Kidney capillary endothelial cell (primary cell): ENCODE data around the gene DHRSX.
"Not testable (repeated sequence)": the region's sequence is repeated elsewhere in the genome, so short reads cannot be mapped to it uniquely, and the experiment has no call there.

Source experiments
- DNase-seq: peaks from one replicate; pipeline ENCODE4 v3.0.0-alpha.2; 2018; ENCODE audit warnings: low spot score

DHRSX gene

GRCh38 chrX:2456091-2456490 is 44.7 kb downstream of the DHRSX start:
- not testable (repeated sequence) for DNase-seq

DNA sequence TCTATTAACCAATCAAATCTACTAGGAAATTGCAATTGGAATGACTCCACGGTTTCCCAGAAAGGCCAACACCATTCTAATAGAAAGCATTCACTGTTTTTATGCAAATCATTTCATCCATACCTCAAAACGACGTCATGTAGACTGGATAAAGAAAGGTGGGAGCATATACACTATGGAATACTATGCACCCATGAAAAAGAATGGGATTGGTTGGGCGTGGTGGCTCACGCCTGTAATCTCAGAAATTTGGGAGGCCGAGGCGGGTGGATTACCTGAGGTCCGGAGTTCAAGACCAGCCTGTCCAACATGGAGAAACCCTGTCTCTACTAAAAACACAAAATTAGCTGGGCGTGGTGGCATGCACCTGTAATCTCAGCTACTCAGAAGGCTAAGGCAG is 46.2 kb downstream of the DHRSX start:
- DNase-seq: not testable (repeated sequence)

- no peak for DNase-seq
These were observed 48.0 kb downstream of the DHRSX start for GRCh38 chrX:2452799-2453198.

GRCh38 chrX:2452317-2452784 is 48.4 kb downstream of the DHRSX start:
- DNase-seq: no peak

GRCh38 chrX:2451501-2452316 is 49.1 kb downstream of the DHRSX start:
- DNase-seq: no peak

DNA sequence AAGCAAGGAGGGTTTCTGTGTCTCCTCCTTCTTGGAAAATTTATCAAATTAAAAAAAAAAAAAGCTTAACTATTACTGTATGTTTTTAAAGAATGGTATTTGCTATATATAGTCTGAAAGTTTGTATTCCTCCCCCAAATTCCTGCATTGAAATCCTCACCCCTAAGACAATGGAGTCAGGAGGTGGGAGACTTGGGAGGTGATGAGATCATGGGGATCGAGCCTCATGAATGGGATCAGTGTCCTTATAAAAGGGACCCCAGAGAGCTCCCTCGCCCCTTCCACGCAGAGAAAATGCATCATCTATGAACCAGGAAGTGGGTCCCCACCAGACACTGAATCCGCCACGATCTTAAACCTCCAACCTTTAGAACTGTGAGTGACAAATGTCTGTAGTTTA is 50.1 kb downstream of the DHRSX start:
- DNase-seq: no peak

DNA sequence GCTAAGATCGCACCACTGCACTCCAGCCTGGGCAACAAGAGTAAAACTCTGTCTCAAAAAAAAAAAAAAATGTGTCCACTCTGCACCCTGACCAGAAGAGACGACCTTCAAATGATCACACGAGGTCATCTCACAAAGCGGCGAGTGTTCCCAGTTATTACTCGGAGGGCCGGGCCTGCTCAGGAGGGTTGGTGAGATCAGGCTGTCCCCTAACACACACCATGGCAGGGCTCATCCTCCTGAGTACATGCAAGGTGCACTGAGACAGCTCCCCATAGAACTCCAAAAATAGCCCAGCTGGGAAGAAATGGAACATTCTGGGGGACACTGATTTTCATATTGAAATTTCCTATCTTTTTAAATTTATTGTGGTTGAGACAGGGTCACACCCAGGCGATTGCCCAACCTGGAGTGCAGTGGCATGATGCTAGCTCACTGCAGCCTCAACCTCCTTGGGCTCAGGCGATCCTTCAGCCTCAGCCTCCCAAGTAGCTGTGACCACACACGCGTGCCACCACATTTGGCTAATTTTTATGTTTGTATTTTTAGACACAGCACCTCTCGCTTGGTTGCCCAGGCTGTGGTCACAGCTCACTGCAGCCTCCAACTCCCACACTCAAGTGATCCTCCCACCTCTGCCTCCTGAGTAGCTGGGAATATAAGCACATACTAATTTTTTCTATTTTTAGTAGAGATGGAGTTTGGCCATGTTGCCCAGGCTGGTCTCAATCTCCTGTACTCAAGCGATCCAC is 51.5 kb downstream of the DHRSX start:
- DNase-seq: no peak

DNA sequence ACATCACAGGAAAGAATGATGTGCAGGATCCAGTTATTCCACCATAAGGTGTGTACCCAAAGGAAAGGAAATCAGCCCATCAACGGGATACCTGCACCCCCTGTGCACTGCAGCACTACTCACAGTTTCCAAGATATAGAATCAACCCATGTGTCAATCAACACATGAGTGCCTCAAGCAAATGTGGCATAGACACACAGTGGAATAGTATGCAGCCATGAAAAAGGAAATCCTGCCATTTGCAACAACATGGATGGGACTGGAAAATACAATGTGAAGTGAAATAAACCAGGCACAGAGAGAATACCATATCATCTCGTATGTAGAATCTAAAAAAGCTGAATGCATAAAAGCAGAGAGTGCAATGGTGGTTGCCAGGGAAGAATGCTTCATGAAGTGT is 53.3 kb downstream of the DHRSX start:
- no peak for DNase-seq

- no peak for DNase-seq
These were observed 54.0 kb downstream of the DHRSX start for GRCh38 chrX:2446815-2447214.

DNA sequence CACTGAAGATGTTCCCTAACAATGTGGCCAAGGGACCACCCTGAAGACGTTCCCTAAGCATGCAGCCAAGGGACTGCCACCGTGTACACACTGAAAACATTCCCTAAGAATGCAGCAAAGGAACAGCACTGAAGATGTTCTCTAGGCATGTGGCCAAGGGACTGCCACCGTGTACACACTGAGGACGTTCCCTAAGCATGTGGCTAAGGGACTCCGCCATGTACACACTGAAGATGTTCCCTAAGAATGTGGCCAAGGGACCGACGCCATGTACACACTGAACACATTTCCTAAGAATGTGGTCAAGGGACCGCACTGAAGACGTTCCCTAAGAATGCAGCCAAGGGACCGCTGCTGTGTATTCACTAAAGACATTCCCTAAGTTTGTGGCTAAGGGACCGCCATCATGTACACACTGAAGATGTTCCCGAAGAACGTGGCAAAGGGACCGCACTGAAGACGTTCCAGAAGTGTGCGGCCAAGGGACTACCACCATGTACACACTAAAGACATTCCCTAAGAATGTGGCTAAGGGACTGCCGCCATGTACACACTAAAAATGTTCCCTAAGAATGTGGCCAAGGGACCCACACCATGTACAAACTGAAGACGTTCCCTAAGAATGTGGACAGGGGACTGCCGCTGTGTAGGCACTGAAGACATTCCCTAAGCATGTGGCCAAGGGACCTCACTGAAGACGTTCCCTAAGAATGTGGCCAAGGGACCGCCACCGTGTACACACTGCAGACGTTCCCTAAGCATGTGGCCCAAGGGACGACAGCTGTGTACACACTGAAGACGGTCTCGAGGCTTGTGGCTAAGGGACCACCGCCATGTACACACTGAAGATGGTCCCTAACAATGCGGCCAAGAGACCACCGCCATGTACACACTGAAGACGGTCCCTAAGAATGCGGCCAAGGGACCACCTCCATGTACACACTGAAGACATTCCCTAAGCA is 54.8 kb downstream of the DHRSX start:
- DNase-seq: no peak

- no peak for DNase-seq
These were observed 58.1 kb downstream of the DHRSX start for GRCh38 chrX:2442694-2443093.

GRCh38 chrX:2441466-2441865 is 59.3 kb downstream of the DHRSX start:
- DNase-seq: no peak

- DNase-seq: no peak
These were observed 61.2 kb downstream of the DHRSX start for GRCh38 chrX:2439613-2440012.

- no peak for DNase-seq
These were observed 65.3 kb downstream of the DHRSX start for GRCh38 chrX:2435465-2435864.

- DNase-seq: no peak
These were observed 66.3 kb downstream of the DHRSX start for GRCh38 chrX:2434270-2435163.

DNA sequence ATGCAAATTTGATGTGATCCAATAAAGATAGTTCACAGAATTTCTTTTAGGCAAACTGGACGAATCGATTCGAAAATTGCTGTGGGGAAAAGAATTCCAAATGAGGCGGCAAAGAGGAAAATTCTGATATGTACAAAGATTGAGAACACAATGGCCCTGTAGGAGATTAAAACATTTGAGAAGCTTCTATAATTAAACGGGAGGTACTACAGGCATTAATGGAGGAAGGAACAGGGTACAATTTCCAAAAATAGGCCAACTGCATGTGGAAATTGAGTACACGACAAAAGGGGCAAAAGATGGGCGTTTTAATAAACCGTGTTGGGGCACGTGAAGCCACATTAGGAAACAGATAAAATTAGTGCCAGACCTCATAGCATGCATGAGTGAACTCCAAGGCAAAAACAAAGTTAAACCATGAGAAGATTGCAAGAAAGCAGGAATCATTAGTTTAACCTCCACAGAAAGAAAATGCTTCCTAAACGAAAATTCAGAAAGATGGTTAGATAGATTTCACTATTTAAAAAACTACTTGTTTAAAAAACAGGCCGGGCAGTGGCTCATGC is 68.4 kb downstream of the DHRSX start:
- no peak for DNase-seq

- no peak for DNase-seq
These were observed 70.4 kb downstream of the DHRSX start for GRCh38 chrX:2430265-2430825.

DNA sequence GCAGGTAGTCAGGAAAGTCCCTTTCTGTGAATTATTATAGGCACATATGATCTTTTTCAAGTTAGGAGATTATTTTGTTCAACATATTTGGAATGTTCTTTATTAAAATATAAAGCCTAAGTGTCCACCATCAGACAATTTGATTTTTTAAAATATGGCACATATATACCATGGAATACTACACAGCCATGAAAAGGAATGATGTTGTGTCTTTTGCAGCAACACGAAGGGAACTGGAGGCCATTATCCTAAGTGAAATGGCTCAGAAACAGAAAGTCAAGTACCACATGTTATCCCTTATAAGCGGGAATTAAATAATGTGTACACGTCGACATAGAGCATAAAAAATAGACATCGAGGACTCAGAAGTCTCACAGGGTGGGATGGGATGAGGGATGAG is 73.0 kb downstream of the DHRSX start:
- DNase-seq: no peak

DNA sequence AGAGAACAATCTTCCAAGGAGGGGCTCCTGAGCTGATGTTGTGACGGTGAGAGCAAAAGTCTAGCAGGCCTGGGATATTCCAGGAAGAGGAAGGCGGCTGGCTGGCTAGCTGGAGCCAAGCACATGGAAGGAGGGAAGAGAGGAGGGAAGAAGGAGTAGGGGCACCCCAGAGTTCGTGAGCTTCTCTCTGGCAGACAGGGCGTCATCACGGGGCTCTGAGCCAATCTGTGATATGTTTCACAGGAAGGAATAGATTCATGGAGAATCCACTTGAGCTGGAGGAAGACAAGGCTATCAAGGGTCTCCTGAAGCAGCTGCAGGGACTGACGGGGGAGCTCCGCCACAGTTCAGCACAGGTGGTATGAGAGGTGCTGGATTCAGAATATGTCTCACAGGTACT is 73.6 kb downstream of the DHRSX start:
- no peak for DNase-seq

- DNase-seq: no peak
These were observed 74.4 kb downstream of the DHRSX start for GRCh38 chrX:2426289-2426882.
